Nephron progenitor cell (in vitro differentiated cells): ENCODE results near the gene MOV10L1.

Experiments used
- DNase-seq: peaks from one replicate; pipeline ENCODE4 v3.0.0; 2021
- H3K27ac Mint-ChIP-seq: 2 replicates; pipeline ENCODE4 v1.8.0; 2021; ENCODE audit warnings: mild to moderate bottlenecking, moderate library complexity, mixed read lengths
- H3K27me3 Mint-ChIP-seq: 2 replicates; pipeline ENCODE4 v1.8.0; 2021; ENCODE audit warnings: mild to moderate bottlenecking, low read depth, mixed read lengths; ENCODE audit not compliant: poor library complexity
- H3K36me3 Mint-ChIP-seq: 2 replicates; pipeline ENCODE4 v1.8.0; 2021; ENCODE audit warnings: low read depth, mixed read lengths
- H3K4me1 Mint-ChIP-seq: 2 replicates; pipeline ENCODE4 v1.8.0; 2021; ENCODE audit warnings: mixed read lengths
- H3K4me3 Mint-ChIP-seq: 2 replicates; pipeline ENCODE4 v1.8.0; 2021; ENCODE audit warnings: mild to moderate bottlenecking, moderate library complexity, mixed read lengths
- H3K9me3 Mint-ChIP-seq: 2 replicates; pipeline ENCODE4 v1.8.0; 2021; ENCODE audit warnings: mild to moderate bottlenecking, moderate library complexity, mixed read lengths
- CTCF ChIP-seq: fragments of 200-600 bp; sonication (generic); IDR thresholded peaks from 2 replicates; pipeline ENCODE4 v1.5.0; 2021; ENCODE audit warnings: antibody characterized with exemption

Gene MOV10L1

GRCh38 chr22:50178471-50178864, 88.7 kb downstream of the MOV10L1 start:
- no peak for TF ChIP-seq CTCF
- peaks cover 19% of the 10 kb centered on the region for H3K4me1 Mint-ChIP-seq
- no peak overlapping the region for H3K27ac Mint-ChIP-seq
- no peaks in the 10 kb centered on the region for H3K36me3 Mint-ChIP-seq
- peak; percentile 7 for DNase-seq
- peaks cover 11% of the 10 kb centered on the region for H3K27me3 Mint-ChIP-seq
- no peaks in the 10 kb centered on the region for H3K9me3 Mint-ChIP-seq
- H3K4me3 Mint-ChIP-seq = no peak overlapping the region

- H3K4me3 Mint-ChIP-seq = no peak overlapping the region
Measured at GRCh38 chr22:50178871-50179869, 89.4 kb downstream of the MOV10L1 start.

GRCh38 chr22:50179937-50180726, 90.3 kb downstream of the MOV10L1 start:
- TF ChIP-seq CTCF = no peak
- Mint-ChIP-seq H3K9me3 (no peaks in the 10 kb centered on the region), H3K4me1 (peaks cover 23% of the 10 kb centered on the region), H3K4me3 (no peak overlapping the region), H3K27ac (no peak overlapping the region), H3K36me3 (no peaks in the 10 kb centered on the region), H3K27me3 (peaks cover 7% of the 10 kb centered on the region)
- no peak for DNase-seq

More at GRCh38 chr22:50178871-50179869, 89.4 kb downstream of the MOV10L1 start:
- peak; percentile 27 for DNase-seq
- no peaks in the 10 kb centered on the region for H3K36me3 Mint-ChIP-seq
- TF ChIP-seq CTCF = no peak
- H3K27me3 Mint-ChIP-seq = peaks cover 7% of the 10 kb centered on the region
- H3K27ac Mint-ChIP-seq = no peak overlapping the region
- no peaks in the 10 kb centered on the region for H3K9me3 Mint-ChIP-seq
- H3K4me1 Mint-ChIP-seq = peaks cover 23% of the 10 kb centered on the region

GRCh38 chr22:50180727-50181521, 91.1 kb downstream of the MOV10L1 start:
- peaks cover 19% of the 10 kb centered on the region for H3K4me1 Mint-ChIP-seq
- no peak for TF ChIP-seq CTCF
- H3K27ac Mint-ChIP-seq = no peak overlapping the region
- DNase-seq = no peak
- H3K36me3 Mint-ChIP-seq = no peaks in the 10 kb centered on the region
- peaks cover 7% of the 10 kb centered on the region for H3K27me3 Mint-ChIP-seq
- no peak overlapping the region for H3K4me3 Mint-ChIP-seq
- no peaks in the 10 kb centered on the region for H3K9me3 Mint-ChIP-seq

- H3K9me3 Mint-ChIP-seq = no peaks in the 10 kb centered on the region
- no peak for TF ChIP-seq CTCF
- H3K27me3 Mint-ChIP-seq = peaks cover 4% of the 10 kb centered on the region
- no peaks in the 10 kb centered on the region for H3K36me3 Mint-ChIP-seq
- H3K4me1 Mint-ChIP-seq = peaks cover 20% of the 10 kb centered on the region
- no peak overlapping the region for H3K27ac Mint-ChIP-seq
- DNase-seq = no peak
- no peak overlapping the region for H3K4me3 Mint-ChIP-seq
Measured at GRCh38 chr22:50182176-50183081, 92.6 kb downstream of the MOV10L1 start.
